Caco-2 (cell line): ENCODE data around the gene WNT3A. TPM values are rescaled to one million over a fixed set of nuclear protein-coding genes. Genes with fewer than 3 reads are reported as not detected.

Experiments
- BruUV-seq: library from RNA; stranded (reverse); fragments of 400-500 nt; replicated peaks from 2 replicates; lab custom pipeline; 2021; lab: Mats Ljungman, UMichigan
- CTCF ChIA-PET: fragments of 300-600 bp; sonication (Branson Sonifier 250); formaldehyde crosslinking; loops from one replicate; lab custom pipeline; 2022; ENCODE audit warnings: antibody characterized with exemption; lab: Charles Lee
- POLR2A ChIA-PET: fragments of 300-600 bp; sonication (Branson Sonifier 250); formaldehyde crosslinking; loops from one replicate; lab custom pipeline; 2022; ENCODE audit warnings: antibody characterized with exemption; lab: Charles Lee
- DNase-seq, 2 experiments: peaks; one replicate each; pipeline versions ENCODE4 v3.0.0 to v3.0.0-alpha.2; 2020 to 2022
- H3K27me3 ChIP-seq: replicated peaks from 2 replicates; pipeline ENCODE4 v1.6.0; 2011; ENCODE audit warnings: low read length; ENCODE audit not compliant: control insufficient read depth, insufficient read depth
- H3K36me3 ChIP-seq: 2 replicates; pipeline ENCODE4 v1.5.1; 2011; ENCODE audit warnings: low read length; ENCODE audit not compliant: control insufficient read depth, insufficient read depth
- H3K4me1 ChIP-seq: fragments of 250-450 bp; sonication (Bioruptor Pico); 2 replicates; pipeline ENCODE4 v1.5.1; 2020; ENCODE audit warnings: mild to moderate bottlenecking
- H3K4me3 ChIP-seq: 2 replicates; pipeline ENCODE4 v1.5.1; 2011; ENCODE audit warnings: low read depth, mild to moderate bottlenecking, control low read depth, low read length
- H3K9me3 ChIP-seq: fragments of 250-450 bp; sonication (Bioruptor Pico); 2 replicates; pipeline ENCODE4 v1.5.1; 2020; ENCODE audit warnings: mild to moderate bottlenecking, moderate library complexity
- H3K27ac Mint-ChIP-seq: one replicate; pipeline ENCODE4 v1.8.0; 2022; ENCODE audit warnings: mixed read lengths; ENCODE audit not compliant: unreplicated experiment
- H3K27me3 Mint-ChIP-seq: one replicate; pipeline ENCODE4 v1.8.0; 2022; ENCODE audit warnings: mixed read lengths; ENCODE audit not compliant: insufficient read depth, unreplicated experiment
- H3K36me3 Mint-ChIP-seq: one replicate; pipeline ENCODE4 v1.8.0; 2022; ENCODE audit warnings: mild to moderate bottlenecking, mixed read lengths; ENCODE audit not compliant: insufficient read depth, unreplicated experiment
- H3K4me1 Mint-ChIP-seq: one replicate; pipeline ENCODE4 v1.8.0; 2022; ENCODE audit warnings: low read depth, mixed read lengths; ENCODE audit not compliant: unreplicated experiment
- H3K4me3 Mint-ChIP-seq: one replicate; pipeline ENCODE4 v1.8.0; 2022; ENCODE audit warnings: mild to moderate bottlenecking, moderate library complexity, mixed read lengths; ENCODE audit not compliant: unreplicated experiment
- H3K9me3 Mint-ChIP-seq: one replicate; pipeline ENCODE4 v1.8.0; 2022; ENCODE audit warnings: mixed read lengths; ENCODE audit not compliant: unreplicated experiment
- intact Hi-C: fragments of 100-400 bp; cut with micrococcal nuclease; formaldehyde crosslinking; loops from one replicate; pipeline ENCODE4 v1.10.0; 2022; ENCODE audit not compliant: unreplicated experiment
- total RNA-seq: library from RNA; stranded (reverse); gene quantifications from 2 replicates; pipeline ENCODE4 v1.2.3, GENCODE V29; 2022
- TF ChIP-seq, protein P1 (sequence below), 2 experiments: fragments of 200-600 bp in 1 of 2; IDR thresholded peaks; 1 replicate in 1 of 2; 2 replicates in 1 of 2; pipeline versions ENCODE4 v1.5.1 to v1.8.0; 2011 to 2022; ENCODE audit warnings: antibody characterized with exemption in 1 of 2, control low read depth in 1 of 2, inconsistent platforms in 1 of 2, low read depth in 1 of 2, low read length in 1 of 2, mild to moderate bottlenecking in 1 of 2, moderate library complexity in 1 of 2; ENCODE audit not compliant: insufficient read depth in 1 of 2, severe bottlenecking in 1 of 2, unreplicated experiment in 1 of 2

The WNT3A gene
- total RNA-seq, 1 experiment from 2014 or later = 0.09 TPM

DNA sequence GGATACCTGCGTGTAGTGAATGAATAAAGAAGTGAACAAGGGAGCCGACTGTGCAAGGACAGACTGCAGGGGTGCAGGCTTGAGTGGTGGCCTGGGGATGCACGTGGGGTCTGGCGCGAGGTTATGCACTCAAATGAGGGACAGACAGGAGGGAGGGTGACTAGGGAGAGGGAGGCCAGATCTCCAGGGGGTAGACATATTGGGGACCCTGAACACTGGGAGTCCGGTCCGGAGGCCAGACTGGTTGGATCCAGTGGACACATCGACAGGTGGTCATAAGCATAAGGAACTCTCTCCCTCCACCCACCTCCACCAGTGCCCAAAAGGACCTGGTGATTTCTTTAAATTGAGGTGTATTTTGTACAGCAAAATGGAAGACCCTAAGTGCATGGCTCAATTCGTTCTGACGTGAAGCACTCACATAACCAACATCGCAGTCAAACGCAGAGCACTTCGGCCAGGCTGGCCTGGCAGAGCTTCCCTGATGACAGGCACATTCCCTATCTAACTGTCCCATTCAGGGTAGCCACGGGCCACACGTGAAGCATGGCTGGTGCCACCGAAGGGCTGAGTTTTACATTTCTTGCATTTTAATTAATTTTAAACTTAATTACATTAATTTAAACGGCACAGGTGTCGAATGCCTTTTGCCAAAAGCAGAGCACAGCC lies 14.0 kb downstream of the WNT3A start:
- no peaks in the 10 kb centered on the region for H3K27me3 ChIP-seq
- BruUV-seq = no TSS peak
- H3K4me1 ChIP-seq = 0 out of 2 replicates have a peak, but pooled peaks cover 3% of the 10 kb centered on the region
- H3K4me3 ChIP-seq = no peak overlapping the region
- Mint-ChIP-seq H3K4me3 (no peak overlapping the region), H3K4me1 (no peaks in the 10 kb centered on the region), H3K27ac (no peak overlapping the region), H3K27me3 (peaks cover 6% of the 10 kb centered on the region), H3K9me3 (no peaks in the 10 kb centered on the region), H3K36me3 (no peaks in the 10 kb centered on the region)
- POLR2A ChIA-PET = no interaction called here
- TF ChIP-seq, protein P1, sequence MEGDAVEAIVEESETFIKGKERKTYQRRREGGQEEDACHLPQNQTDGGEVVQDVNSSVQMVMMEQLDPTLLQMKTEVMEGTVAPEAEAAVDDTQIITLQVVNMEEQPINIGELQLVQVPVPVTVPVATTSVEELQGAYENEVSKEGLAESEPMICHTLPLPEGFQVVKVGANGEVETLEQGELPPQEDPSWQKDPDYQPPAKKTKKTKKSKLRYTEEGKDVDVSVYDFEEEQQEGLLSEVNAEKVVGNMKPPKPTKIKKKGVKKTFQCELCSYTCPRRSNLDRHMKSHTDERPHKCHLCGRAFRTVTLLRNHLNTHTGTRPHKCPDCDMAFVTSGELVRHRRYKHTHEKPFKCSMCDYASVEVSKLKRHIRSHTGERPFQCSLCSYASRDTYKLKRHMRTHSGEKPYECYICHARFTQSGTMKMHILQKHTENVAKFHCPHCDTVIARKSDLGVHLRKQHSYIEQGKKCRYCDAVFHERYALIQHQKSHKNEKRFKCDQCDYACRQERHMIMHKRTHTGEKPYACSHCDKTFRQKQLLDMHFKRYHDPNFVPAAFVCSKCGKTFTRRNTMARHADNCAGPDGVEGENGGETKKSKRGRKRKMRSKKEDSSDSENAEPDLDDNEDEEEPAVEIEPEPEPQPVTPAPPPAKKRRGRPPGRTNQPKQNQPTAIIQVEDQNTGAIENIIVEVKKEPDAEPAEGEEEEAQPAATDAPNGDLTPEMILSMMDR (IDR thresholded peaks at IDR 0.05; ENCODE audit: insufficient read depth in 1 of 2, low read depth in 1 of 2, low read length in 1 of 2, severe bottlenecking in 1 of 2, unreplicated experiment in 1 of 2) = no peak
- CTCF ChIA-PET = no interaction called here
- no peaks in the 10 kb centered on the region for H3K36me3 ChIP-seq
- DNase-seq = peak in 1 of 2 experiments; percentile 17
- intact Hi-C loops = no loop called here
- 0 out of 2 replicates have a peak, but pooled peaks cover 5% of the 10 kb centered on the region for H3K9me3 ChIP-seq

DNA sequence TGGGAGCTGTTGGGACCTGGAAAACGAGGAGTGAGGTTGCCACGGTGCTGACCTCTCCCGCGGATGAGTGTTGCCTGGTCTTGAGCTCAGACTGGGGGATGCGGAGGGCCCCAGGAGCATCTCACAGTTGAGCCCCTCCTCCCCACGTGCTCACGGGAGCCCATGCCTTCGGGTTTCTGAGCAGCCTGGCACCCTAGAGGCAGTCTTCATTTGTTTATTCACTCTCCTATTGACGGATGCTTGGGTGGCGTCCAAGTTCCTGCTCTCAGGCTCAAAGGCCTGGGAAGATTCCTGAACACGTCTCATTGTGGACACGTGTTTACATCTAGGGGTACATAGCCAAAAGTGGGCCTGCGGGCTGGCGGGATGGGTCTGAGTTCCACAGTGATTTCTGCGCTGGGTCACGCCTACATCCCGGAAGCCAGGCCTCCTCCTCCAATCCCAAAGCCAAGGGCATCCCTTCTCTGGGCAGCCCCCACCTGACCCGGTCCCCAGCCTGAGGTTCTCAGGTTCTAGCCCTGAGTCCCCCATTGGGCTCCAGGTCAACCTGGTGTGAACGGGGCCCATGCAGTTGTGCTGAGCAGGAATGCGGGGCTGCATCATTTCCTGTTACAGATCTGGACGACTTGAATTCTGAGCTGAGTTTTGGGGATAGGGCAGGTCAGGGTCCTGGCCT lies 14.7 kb downstream of the WNT3A start:
- TF ChIP-seq, protein P1 (IDR thresholded peaks at IDR 0.05; ENCODE audit: insufficient read depth in 1 of 2, low read depth in 1 of 2, low read length in 1 of 2, severe bottlenecking in 1 of 2, unreplicated experiment in 1 of 2) = no peak
- H3K27me3 ChIP-seq = no peaks in the 10 kb centered on the region
- CTCF ChIA-PET = no interaction called here
- H3K4me1 ChIP-seq = 0 out of 2 replicates have a peak, but pooled peaks cover 3% of the 10 kb centered on the region
- BruUV-seq = no TSS peak
- H3K4me3 ChIP-seq = no peak overlapping the region
- Mint-ChIP-seq H3K4me1 (no peaks in the 10 kb centered on the region), H3K4me3 (no peak overlapping the region), H3K27me3 (peaks cover 6% of the 10 kb centered on the region), H3K9me3 (no peaks in the 10 kb centered on the region), H3K27ac (no peak overlapping the region), H3K36me3 (no peaks in the 10 kb centered on the region)
- 0 out of 2 replicates have a peak, but pooled peaks cover 5% of the 10 kb centered on the region for H3K9me3 ChIP-seq
- POLR2A ChIA-PET = no interaction called here
- intact Hi-C loops = no loop called here
- H3K36me3 ChIP-seq = no peaks in the 10 kb centered on the region
- DNase-seq = peak in 1 of 2 experiments; percentile 17

DNA sequence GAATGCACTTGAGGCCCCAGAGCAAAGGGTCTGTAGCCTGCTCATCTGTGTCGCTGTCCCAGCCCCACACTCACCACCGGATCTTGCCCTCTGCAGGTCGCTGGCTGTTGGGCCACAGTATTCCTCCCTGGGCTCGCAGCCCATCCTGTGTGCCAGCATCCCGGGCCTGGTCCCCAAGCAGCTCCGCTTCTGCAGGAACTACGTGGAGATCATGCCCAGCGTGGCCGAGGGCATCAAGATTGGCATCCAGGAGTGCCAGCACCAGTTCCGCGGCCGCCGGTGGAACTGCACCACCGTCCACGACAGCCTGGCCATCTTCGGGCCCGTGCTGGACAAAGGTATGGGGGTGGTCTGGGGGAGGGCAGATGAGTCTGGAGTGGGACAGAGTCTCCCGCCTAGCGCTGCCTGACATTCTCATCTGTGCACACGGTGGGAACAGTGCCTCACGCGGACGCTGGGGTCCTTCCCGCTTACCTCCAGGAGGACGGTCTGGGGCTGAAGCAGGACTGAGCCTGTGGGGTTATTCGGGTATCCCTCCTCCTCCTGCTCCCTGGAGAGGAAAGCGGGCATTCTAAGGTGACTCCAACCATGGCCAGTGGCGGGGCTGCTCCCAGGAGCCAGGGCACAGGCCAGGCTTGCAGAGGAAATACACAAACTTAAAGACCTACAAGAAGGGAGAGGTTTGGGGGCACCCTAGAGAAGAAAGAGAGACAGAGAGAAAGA lies 15.9 kb downstream of the WNT3A start:
- H3K9me3 Mint-ChIP-seq = no peaks in the 10 kb centered on the region

More for the DNA sequence above, 15.9 kb downstream of the WNT3A start:
- ChIA-PET POLR2A (no interaction called here), CTCF (no interaction called here)
- H3K36me3 ChIP-seq = no peaks in the 10 kb centered on the region
- Mint-ChIP-seq H3K4me1 (no peaks in the 10 kb centered on the region), H3K36me3 (no peaks in the 10 kb centered on the region), H3K27me3 (peaks cover 6% of the 10 kb centered on the region), H3K27ac (no peak overlapping the region), H3K4me3 (no peak overlapping the region)
- no peak overlapping the region for H3K4me3 ChIP-seq
- intact Hi-C loops = no loop called here
- peak in 1 of 2 experiments; percentile 28 for DNase-seq
- 0 out of 2 replicates have a peak, but pooled peaks cover 5% of the 10 kb centered on the region for H3K9me3 ChIP-seq
- no TSS peak for BruUV-seq
- TF ChIP-seq, protein P1 (IDR thresholded peaks at IDR 0.05; ENCODE audit: insufficient read depth in 1 of 2, low read depth in 1 of 2, low read length in 1 of 2, severe bottlenecking in 1 of 2, unreplicated experiment in 1 of 2) = no peak
- H3K4me1 ChIP-seq = 0 out of 2 replicates have a peak, but pooled peaks cover 3% of the 10 kb centered on the region
- no peaks in the 10 kb centered on the region for H3K27me3 ChIP-seq
